Gastrocnemius medialis (tissue), 4 donors: ENCODE results near the gene GCHFR.

Experiments used
- CTCF ChIP-seq, 5 experiments: fragments of 450-650 bp in 3 of 5; fragments of 200-600 bp in 2 of 5; sonication (generic) in 2 of 5; IDR thresholded peaks in 4 of 5; conservative IDR thresholded peaks in 1 of 5; 1 replicate in 4 of 5; 2 replicates in 1 of 5; pipeline ENCODE4 v1.5.1; 2016 to 2019; ENCODE audit warnings: antibody characterized with exemption in 5 of 5, mild to moderate bottlenecking in 3 of 5, moderate library complexity in 3 of 5
- POLR2A ChIP-seq, 2 donors: fragments of 450-650 bp; IDR thresholded peaks; one replicate each; pipeline ENCODE4 v1.6.1; 2017; ENCODE audit warnings: antibody characterized with exemption in 2 of 2, mild to moderate bottlenecking in 2 of 2, moderate library complexity in 2 of 2

DNA sequence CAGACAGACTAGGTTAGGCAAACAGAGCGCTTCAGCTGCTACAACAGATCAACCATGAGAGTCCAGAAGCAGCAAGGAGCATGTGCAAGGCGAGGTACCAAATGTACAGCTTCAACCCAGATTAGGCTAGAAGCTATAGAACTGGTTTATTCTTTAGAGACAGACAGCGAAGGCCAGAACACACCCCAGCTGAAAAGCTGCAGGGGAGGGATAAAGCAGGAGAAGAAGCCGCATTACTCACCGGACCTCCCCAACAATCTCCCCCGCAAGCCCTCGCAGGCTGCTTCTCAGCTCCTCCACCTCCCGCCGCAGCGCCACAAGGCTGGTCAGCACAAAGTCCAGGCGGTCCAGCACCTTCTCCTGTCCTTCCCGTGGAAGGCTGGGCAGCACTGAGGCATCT is 12.1 kb upstream of the GCHFR start:
- TF ChIP-seq CTCF (IDR thresholded peaks at IDR 0.05 in 4 of 5, conservative IDR thresholded peaks at IDR 0.05 in 1 of 5) = no peak
- TF ChIP-seq POLR2A (IDR thresholded peaks at IDR 0.05) = no peak
